ENCODE measurements around the gene TGFB2.

The TGFB2 gene

GRCh38 chr1:218478336-218478735 lies 133.2 kb downstream of the TGFB2 start:
- H3K36me3 ChIP-seq (ENCODE audit: control insufficient read depth in 5 of 5, insufficient read depth in 5 of 5, low read length in 5 of 5): no peaks in the 10 kb centered on the region
- H3K27me3 ChIP-seq (ENCODE audit: control insufficient read depth in 5 of 5, insufficient read depth in 4 of 5, low read length in 5 of 5): no peaks in the 10 kb centered on the region
- no peak overlapping the region for H3K4me3 ChIP-seq (ENCODE audit: low read depth in 1 of 5, low read length in 5 of 5)
- H3K4me1 ChIP-seq (ENCODE audit: control insufficient read depth in 5 of 5, insufficient read depth in 5 of 5, low read length in 5 of 5): peaks cover 0 to 26% (median 17%) of the 10 kb centered on the region in 5 donors
- H3K27ac ChIP-seq (ENCODE audit: low read depth, low read length): no peak overlapping the region
- no peak overlapping the region for H3K9ac ChIP-seq (ENCODE audit: low read length in 5 of 5)
- no peaks in the 10 kb centered on the region for H3K9me3 ChIP-seq (ENCODE audit: control insufficient read depth in 5 of 5, low read length in 5 of 5)

DNA sequence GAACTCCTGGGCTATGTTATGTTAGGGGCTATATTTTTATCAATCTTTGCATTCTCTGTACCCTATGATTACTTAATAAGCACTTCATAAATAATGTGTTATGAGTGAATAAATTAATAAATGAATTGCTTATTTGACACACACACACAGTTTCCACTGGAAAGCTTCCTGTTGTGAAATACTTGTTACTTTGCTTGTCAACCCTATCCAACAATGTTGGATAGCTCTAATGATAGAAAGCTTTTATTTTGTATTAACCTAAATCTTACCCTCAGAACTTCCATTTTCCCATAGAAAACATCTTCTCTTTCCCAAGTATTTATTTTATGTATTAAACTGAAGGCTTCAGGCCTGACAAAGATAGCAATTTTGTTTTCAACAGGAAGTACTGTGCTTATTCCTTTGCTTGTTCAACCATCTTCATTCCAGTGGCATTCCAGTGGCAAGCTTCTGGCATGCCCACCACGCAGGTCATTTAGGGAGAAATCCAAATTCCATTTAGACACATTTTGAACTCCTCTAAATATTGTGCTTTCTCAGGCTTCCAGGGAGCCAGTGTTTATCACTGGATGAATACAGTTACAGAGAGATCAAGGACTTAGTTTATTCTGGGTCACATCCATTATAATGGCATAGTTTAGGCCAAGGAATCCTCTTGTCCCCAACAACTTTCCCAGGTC lies 134.4 kb downstream of the TGFB2 start:
- H3K4me3 ChIP-seq (ENCODE audit: low read depth in 1 of 5, low read length in 5 of 5): no peak overlapping the region
- peaks cover 0 to 26% (median 12%) of the 10 kb centered on the region in 5 donors for H3K4me1 ChIP-seq (ENCODE audit: control insufficient read depth in 5 of 5, insufficient read depth in 5 of 5, low read length in 5 of 5)
- no peaks in the 10 kb centered on the region for H3K9me3 ChIP-seq (ENCODE audit: control insufficient read depth in 5 of 5, low read length in 5 of 5)
- no peak overlapping the region for H3K27ac ChIP-seq (ENCODE audit: low read depth, low read length)
- H3K36me3 ChIP-seq (ENCODE audit: control insufficient read depth in 5 of 5, insufficient read depth in 5 of 5, low read length in 5 of 5): no peaks in the 10 kb centered on the region
- H3K9ac ChIP-seq (ENCODE audit: low read length in 5 of 5): no peak overlapping the region
- no peaks in the 10 kb centered on the region for H3K27me3 ChIP-seq (ENCODE audit: control insufficient read depth in 5 of 5, insufficient read depth in 4 of 5, low read length in 5 of 5)

GRCh38 chr1:218480137-218480536 lies 135.0 kb downstream of the TGFB2 start:
- no peak overlapping the region for H3K9ac ChIP-seq (ENCODE audit: low read length in 5 of 5)
- H3K27ac ChIP-seq (ENCODE audit: low read depth, low read length): no peak overlapping the region

GRCh38 chr1:218480588-218481099 lies 135.5 kb downstream of the TGFB2 start:
- Histone ChIP-seq H3K27me3 (ENCODE audit: control insufficient read depth in 5 of 5, insufficient read depth in 4 of 5, low read length in 5 of 5) (no peaks in the 10 kb centered on the region), H3K4me1 (ENCODE audit: control insufficient read depth in 5 of 5, insufficient read depth in 5 of 5, low read length in 5 of 5) (peaks cover 0 to 26% (median 12%) of the 10 kb centered on the region in 5 donors), H3K27ac (ENCODE audit: low read depth, low read length) (no peak overlapping the region), H3K9me3 (ENCODE audit: control insufficient read depth in 5 of 5, low read length in 5 of 5) (no peaks in the 10 kb centered on the region), H3K36me3 (ENCODE audit: control insufficient read depth in 5 of 5, insufficient read depth in 5 of 5, low read length in 5 of 5) (no peaks in the 10 kb centered on the region), H3K4me3 (ENCODE audit: low read depth in 1 of 5, low read length in 5 of 5) (no peak overlapping the region), H3K9ac (ENCODE audit: low read length in 5 of 5) (no peak overlapping the region)

More at GRCh38 chr1:218480137-218480536, 135.0 kb downstream of the TGFB2 start:
- Histone ChIP-seq H3K4me3 (ENCODE audit: low read depth in 1 of 5, low read length in 5 of 5) (no peak overlapping the region), H3K4me1 (ENCODE audit: control insufficient read depth in 5 of 5, insufficient read depth in 5 of 5, low read length in 5 of 5) (peaks cover 0 to 26% (median 12%) of the 10 kb centered on the region in 5 donors), H3K27me3 (ENCODE audit: control insufficient read depth in 5 of 5, insufficient read depth in 4 of 5, low read length in 5 of 5) (no peaks in the 10 kb centered on the region), H3K9me3 (ENCODE audit: control insufficient read depth in 5 of 5, low read length in 5 of 5) (no peaks in the 10 kb centered on the region), H3K36me3 (ENCODE audit: control insufficient read depth in 5 of 5, insufficient read depth in 5 of 5, low read length in 5 of 5) (no peaks in the 10 kb centered on the region)

DNA sequence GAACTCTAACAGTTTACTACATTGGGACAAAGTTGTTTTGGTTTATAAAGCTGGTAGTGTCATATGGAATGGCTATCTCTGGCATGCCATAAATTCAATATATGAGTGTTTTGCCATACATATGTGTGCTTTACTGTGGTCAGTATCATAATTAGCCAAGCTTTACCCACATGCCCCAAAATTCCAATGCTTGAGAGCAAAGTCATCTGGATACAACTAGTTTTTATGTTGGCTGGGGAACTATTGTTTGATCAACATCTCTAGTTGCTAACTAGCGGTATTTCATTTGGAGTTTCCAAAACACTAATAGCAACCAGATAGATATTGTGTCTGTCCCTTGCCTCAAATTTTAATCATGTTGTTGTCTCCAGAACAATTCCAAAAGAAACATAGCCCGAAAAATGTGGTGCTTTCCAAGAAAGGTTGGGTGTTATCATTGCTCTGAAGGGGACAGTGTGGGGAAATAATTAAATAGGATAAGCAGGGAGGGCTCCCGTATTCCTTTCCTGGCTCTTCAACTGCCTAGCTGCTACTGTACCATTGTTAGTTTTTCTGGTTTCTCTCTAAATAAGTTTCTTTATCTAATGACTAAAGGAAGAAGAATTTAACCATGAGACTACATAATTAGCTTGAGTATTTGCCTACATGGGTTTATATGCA lies 136.1 kb downstream of the TGFB2 start:
- no peak overlapping the region for H3K27ac ChIP-seq (ENCODE audit: low read depth, low read length)
- H3K9me3 ChIP-seq (ENCODE audit: control insufficient read depth in 5 of 5, low read length in 5 of 5): no peaks in the 10 kb centered on the region
- no peaks in the 10 kb centered on the region for H3K36me3 ChIP-seq (ENCODE audit: control insufficient read depth in 5 of 5, insufficient read depth in 5 of 5, low read length in 5 of 5)
- no peak overlapping the region for H3K4me3 ChIP-seq (ENCODE audit: low read depth in 1 of 5, low read length in 5 of 5)
- H3K27me3 ChIP-seq (ENCODE audit: control insufficient read depth in 5 of 5, insufficient read depth in 4 of 5, low read length in 5 of 5): no peaks in the 10 kb centered on the region
- H3K4me1 ChIP-seq (ENCODE audit: control insufficient read depth in 5 of 5, insufficient read depth in 5 of 5, low read length in 5 of 5): peaks cover 0 to 26% (median 12%) of the 10 kb centered on the region in 5 donors
- no peak overlapping the region for H3K9ac ChIP-seq (ENCODE audit: low read length in 5 of 5)

- H3K9ac ChIP-seq (ENCODE audit: low read length in 5 of 5): no peak overlapping the region
- no peak overlapping the region for H3K27ac ChIP-seq (ENCODE audit: low read depth, low read length)
- no peaks in the 10 kb centered on the region for H3K9me3 ChIP-seq (ENCODE audit: control insufficient read depth in 5 of 5, low read length in 5 of 5)
- no peak overlapping the region for H3K4me3 ChIP-seq (ENCODE audit: low read depth in 1 of 5, low read length in 5 of 5)
- H3K36me3 ChIP-seq (ENCODE audit: control insufficient read depth in 5 of 5, insufficient read depth in 5 of 5, low read length in 5 of 5): no peaks in the 10 kb centered on the region
- no peaks in the 10 kb centered on the region for H3K27me3 ChIP-seq (ENCODE audit: control insufficient read depth in 5 of 5, insufficient read depth in 4 of 5, low read length in 5 of 5)
- H3K4me1 ChIP-seq (ENCODE audit: control insufficient read depth in 5 of 5, insufficient read depth in 5 of 5, low read length in 5 of 5): peaks cover 0 to 27% (median 12%) of the 10 kb centered on the region in 5 donors
These were observed 137.5 kb downstream of the TGFB2 start for GRCh38 chr1:218482683-218483082.

GRCh38 chr1:218485241-218485928 lies 140.2 kb downstream of the TGFB2 start:
- no peaks in the 10 kb centered on the region for H3K27me3 ChIP-seq (ENCODE audit: control insufficient read depth in 5 of 5, insufficient read depth in 4 of 5, low read length in 5 of 5)
- no peaks in the 10 kb centered on the region for H3K36me3 ChIP-seq (ENCODE audit: control insufficient read depth in 5 of 5, insufficient read depth in 5 of 5, low read length in 5 of 5)
- H3K9me3 ChIP-seq (ENCODE audit: control insufficient read depth in 5 of 5, low read length in 5 of 5): no peaks in the 10 kb centered on the region
- H3K4me3 ChIP-seq (ENCODE audit: low read depth in 1 of 5, low read length in 5 of 5): no peak overlapping the region
- H3K4me1 ChIP-seq (ENCODE audit: control insufficient read depth in 5 of 5, insufficient read depth in 5 of 5, low read length in 5 of 5): peaks cover 0 to 19% (median 10%) of the 10 kb centered on the region in 5 donors
- H3K27ac ChIP-seq (ENCODE audit: low read depth, low read length): no peak overlapping the region
- no peak overlapping the region for H3K9ac ChIP-seq (ENCODE audit: low read length in 5 of 5)

DNA sequence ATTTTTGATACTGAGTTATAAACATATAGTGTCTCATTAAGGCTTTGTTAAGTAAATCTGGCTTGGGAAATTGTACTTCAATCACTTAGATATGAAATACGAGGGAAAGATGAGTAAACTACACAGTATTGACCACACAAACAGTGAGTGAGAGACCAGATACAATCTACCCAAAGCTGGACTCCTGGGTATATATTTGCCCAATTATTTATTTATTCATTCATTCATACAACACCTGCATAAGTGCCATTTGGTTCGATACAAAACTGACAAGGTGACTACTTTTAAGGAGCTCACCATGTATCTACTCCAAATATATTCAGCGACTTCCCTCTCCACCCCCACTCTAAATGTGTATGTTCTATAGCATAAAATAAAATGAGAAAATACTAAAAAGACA lies 143.4 kb downstream of the TGFB2 start:
- Histone ChIP-seq H3K4me3 (ENCODE audit: low read depth in 1 of 5, low read length in 5 of 5) (no peak overlapping the region), H3K27ac (ENCODE audit: low read depth, low read length) (no peak overlapping the region), H3K27me3 (ENCODE audit: control insufficient read depth in 5 of 5, insufficient read depth in 4 of 5, low read length in 5 of 5) (no peaks in the 10 kb centered on the region), H3K36me3 (ENCODE audit: control insufficient read depth in 5 of 5, insufficient read depth in 5 of 5, low read length in 5 of 5) (no peaks in the 10 kb centered on the region), H3K4me1 (ENCODE audit: control insufficient read depth in 5 of 5, insufficient read depth in 5 of 5, low read length in 5 of 5) (peaks cover 0 to 6% (median 5%) of the 10 kb centered on the region in 5 donors), H3K9me3 (ENCODE audit: control insufficient read depth in 5 of 5, low read length in 5 of 5) (no peaks in the 10 kb centered on the region), H3K9ac (ENCODE audit: low read length in 5 of 5) (no peak overlapping the region)

GRCh38 chr1:218488986-218489385 lies 143.8 kb downstream of the TGFB2 start:
- Histone ChIP-seq H3K27ac (ENCODE audit: low read depth, low read length) (no peak overlapping the region), H3K9ac (ENCODE audit: low read length in 5 of 5) (no peak overlapping the region), H3K36me3 (ENCODE audit: control insufficient read depth in 5 of 5, insufficient read depth in 5 of 5, low read length in 5 of 5) (no peaks in the 10 kb centered on the region), H3K4me1 (ENCODE audit: control insufficient read depth in 5 of 5, insufficient read depth in 5 of 5, low read length in 5 of 5) (peaks cover 0 to 6% (median 5%) of the 10 kb centered on the region in 5 donors), H3K9me3 (ENCODE audit: control insufficient read depth in 5 of 5, low read length in 5 of 5) (no peaks in the 10 kb centered on the region), H3K27me3 (ENCODE audit: control insufficient read depth in 5 of 5, insufficient read depth in 4 of 5, low read length in 5 of 5) (no peaks in the 10 kb centered on the region), H3K4me3 (ENCODE audit: low read depth in 1 of 5, low read length in 5 of 5) (no peak overlapping the region)

DNA sequence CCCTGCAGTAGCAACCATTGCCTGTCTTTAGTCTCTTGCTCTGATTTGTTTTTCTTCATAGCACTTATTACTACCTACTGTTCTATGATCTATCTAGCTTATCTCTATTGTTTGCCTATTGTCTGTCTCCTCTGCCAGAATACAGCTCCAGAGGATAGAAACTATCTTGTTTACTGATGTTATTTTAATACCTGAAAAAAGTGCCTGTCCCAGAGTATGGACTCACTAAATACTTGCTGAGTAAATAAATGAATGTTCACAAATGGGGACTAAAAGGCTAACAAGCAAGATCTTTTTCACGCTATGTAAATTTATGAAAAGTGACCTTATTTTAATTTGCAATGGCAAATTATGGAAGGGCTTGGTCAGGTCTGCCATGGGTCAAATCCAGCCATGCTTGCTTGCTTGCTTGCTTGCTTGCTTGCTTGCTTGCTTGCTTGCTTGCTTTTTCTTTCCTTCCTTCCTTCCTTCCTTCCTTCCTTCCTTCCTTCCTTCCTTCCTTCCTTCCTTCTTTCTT lies 145.3 kb downstream of the TGFB2 start:
- Histone ChIP-seq H3K27me3 (ENCODE audit: control insufficient read depth in 5 of 5, insufficient read depth in 4 of 5, low read length in 5 of 5) (no peaks in the 10 kb centered on the region), H3K4me1 (ENCODE audit: control insufficient read depth in 5 of 5, insufficient read depth in 5 of 5, low read length in 5 of 5) (peaks cover 0 to 6% (median 5%) of the 10 kb centered on the region in 5 donors), H3K4me3 (ENCODE audit: low read depth in 1 of 5, low read length in 5 of 5) (no peak overlapping the region), H3K9me3 (ENCODE audit: control insufficient read depth in 5 of 5, low read length in 5 of 5) (no peaks in the 10 kb centered on the region), H3K36me3 (ENCODE audit: control insufficient read depth in 5 of 5, insufficient read depth in 5 of 5, low read length in 5 of 5) (no peaks in the 10 kb centered on the region), H3K9ac (ENCODE audit: low read length in 5 of 5) (no peak overlapping the region), H3K27ac (ENCODE audit: low read depth, low read length) (no peak overlapping the region)
